K562 (cell line): ENCODE results near the gene MLST8. TPM values are rescaled to one million over a fixed set of nuclear protein-coding genes. Genes with fewer than 3 reads are reported as not detected.

ENCODE experiments used
- E2F3 ChIP-seq: fragments of 250-450 bp; sonication (Bioruptor Pico); IDR thresholded peaks from 2 replicates; pipeline ENCODE4 v1.4.0; 2020; ENCODE audit warnings: mild to moderate bottlenecking
- EGR1 ChIP-seq: fragments of 450-650 bp; conservative IDR thresholded peaks from 2 replicates; pipeline ENCODE4 v1.6.1; 2017; ENCODE audit warnings: mild to moderate bottlenecking
- GABPA ChIP-seq: fragments of 200-800 bp; sonication (Bioruptor generic); conservative IDR thresholded peaks from 2 replicates; pipeline ENCODE4 v1.6.1; 2016; ENCODE audit warnings: low read depth, missing genetic modification characterization, missing compliant biosample characterization
- HMGXB4 ChIP-seq: sonication (generic); formaldehyde crosslinking; IDR thresholded peaks from 2 replicates; pipeline ENCODE4 v1.8.1; 2023; ENCODE audit warnings: mild to moderate bottlenecking, missing genetic modification reagents
- ID3 ChIP-seq, 2 experiments: fragments of 250-450 bp in 1 of 2; fragments of 450-650 bp in 1 of 2; sonication (Bioruptor Pico) in 1 of 2; IDR thresholded peaks; 2 replicates each; pipeline versions ENCODE4 v1.6.1 to v1.8.0; 2016 to 2021; ENCODE audit warnings: mild to moderate bottlenecking in 2 of 2, moderate library complexity in 2 of 2, missing compliant biosample characterization in 1 of 2, missing genetic modification characterization in 1 of 2
- ILK ChIP-seq: fragments of 450-650 bp; IDR thresholded peaks from 2 replicates; pipeline ENCODE4 v1.6.1; 2016; ENCODE audit warnings: missing genetic modification characterization, low read depth, mild to moderate bottlenecking, missing compliant biosample characterization, moderate library complexity, borderline replicate concordance
- NEUROD1 ChIP-seq: fragments of 150-350 bp; IDR thresholded peaks from 2 replicates; pipeline ENCODE4 v1.6.1; 2014; ENCODE audit warnings: borderline replicate concordance, low read length, low read depth; ENCODE audit not compliant: partially characterized antibody
- RBM25 ChIP-seq: fragments of 200-400 bp; formaldehyde crosslinking; IDR thresholded peaks from 2 replicates; pipeline ENCODE4 v1.6.1; 2018; ENCODE audit warnings: low read length, low read depth, moderate library complexity; ENCODE audit not compliant: severe bottlenecking
- SRF ChIP-seq, 2 experiments: fragments of 250-450, 450-650 bp in 1 of 2; sonication (Bioruptor Pico) in 1 of 2; sonication (generic) in 1 of 2; formaldehyde crosslinking; IDR thresholded peaks; 2 replicates each; pipeline versions ENCODE4 v1.5.0 to v1.5.1; 2020 to 2022; ENCODE audit warnings: mild to moderate bottlenecking in 1 of 2, missing genetic modification reagents in 1 of 2
- ZC3H4 ChIP-seq: sonication (generic); formaldehyde crosslinking; IDR thresholded peaks from 2 replicates; pipeline ENCODE4 v1.9.0; 2021; ENCODE audit warnings: missing genetic modification reagents, borderline replicate concordance
- ZNF175 ChIP-seq: fragments of 200-800 bp; sonication (Bioruptor generic); IDR thresholded peaks from 2 replicates; pipeline ENCODE4 v1.6.1; 2016; ENCODE audit warnings: low read depth, mild to moderate bottlenecking, missing genetic modification characterization, missing compliant biosample characterization
- ZNF197 ChIP-seq: fragments of 200-800 bp; sonication (Bioruptor generic); IDR thresholded peaks from 2 replicates; pipeline ENCODE4 v1.6.1; 2016; ENCODE audit warnings: low read depth, missing genetic modification characterization, missing compliant biosample characterization
- ZNF584 ChIP-seq: fragments of 200-800 bp; sonication (Bioruptor generic); IDR thresholded peaks from 2 replicates; pipeline ENCODE4 v1.6.1; 2016; ENCODE audit warnings: low read depth, mild to moderate bottlenecking, missing genetic modification characterization, missing compliant biosample characterization
- ZNF639 ChIP-seq, 2 experiments: fragments of 200-800 bp in 1 of 2; sonication (Bioruptor generic) in 1 of 2; sonication (generic) in 1 of 2; formaldehyde crosslinking in 1 of 2; IDR thresholded peaks in 1 of 2; conservative IDR thresholded peaks in 1 of 2; 2 replicates each; pipeline versions ENCODE4 v1.5.0 to v1.6.1; 2016 to 2020; ENCODE audit warnings: missing compliant biosample characterization in 1 of 2, missing genetic modification characterization in 1 of 2, missing genetic modification reagents in 1 of 2
- ZNF644 ChIP-seq: fragments of 200-800 bp; sonication (Bioruptor generic); IDR thresholded peaks from 2 replicates; pipeline ENCODE4 v1.6.1; 2016; ENCODE audit warnings: low read depth, missing genetic modification characterization, missing compliant biosample characterization
- polyA plus RNA-seq, 8 experiments: library from polyadenylated mRNA; depleted of rRNA in 4 of 8; stranded (reverse) in 5 of 8; unstranded in 3 of 8; fragments of >200 nt; fragmentation: Nextera tagmentation in 2 of 8; fragmentation: Illumina TruSeq in 1 of 8; extraction: Ambion mirVana in 2 of 8; extraction: Trizol in 1 of 8; gene quantifications; 2 replicates each; pipeline versions ENCODE4 v1.2.1 to v1.2.3, GENCODE V29; 2011 to 2014; ENCODE audit warnings: inconsistent platforms in 1 of 8, missing spikeins in 1 of 8
- total RNA-seq, 7 experiments: library from RNA; depleted of rRNA in 6 of 7; stranded (reverse); fragments of >200 nt in 6 of 7; fragmentation: Illumina TruSeq in 2 of 7; extraction: Trizol in 2 of 7; gene quantifications; 2 replicates each; pipeline versions ENCODE4 v1.2.1 to v1.2.3, GENCODE V29; 2011 to 2021; ENCODE audit warnings: low replicate concordance in 1 of 7
- TF ChIP-seq, protein P1 (sequence below): fragments of 200-800 bp; sonication (Bioruptor generic); IDR thresholded peaks from 2 replicates; pipeline ENCODE4 v1.6.1; 2017; ENCODE audit warnings: missing genetic modification characterization, missing compliant biosample characterization
- TF ChIP-seq, protein P2 (sequence below): fragments of 450-650 bp; conservative IDR thresholded peaks from 2 replicates; pipeline ENCODE4 v1.6.1; 2016; ENCODE audit warnings: missing genetic modification characterization, low read depth, mild to moderate bottlenecking, control low read depth, missing compliant biosample characterization

The MLST8 gene
- total and polyA plus RNA-seq, 9 of the 15 experiments (the other 6 are each of a cell fraction or from before 2014, with no cell fraction given), result 1.5 to 116 (median 43.3) TPM

- no peak for TF ChIP-seq ID3 (CRISPR knock-in tag; IDR thresholded peaks at IDR 0.05)
- TF ChIP-seq ID3 (tag; IDR thresholded peaks at IDR 0.05), result no peak
- no peak for TF ChIP-seq ZC3H4 (CRISPR knock-in tag)
- 0 out of 2 replicates have a peak, but pooled peaks have one; percentile 92 for TF ChIP-seq E2F3 (CRISPR knock-in tag)
- TF ChIP-seq ZNF639 (CRISPR knock-in tag; conservative IDR thresholded peaks at IDR 0.05 in 1 of 2, IDR thresholded peaks at IDR 0.05 in 1 of 2), result peak in 1 of 2 experiments; percentile 99; a peak in 2 of 4 replicates
- TF ChIP-seq, protein P1, sequence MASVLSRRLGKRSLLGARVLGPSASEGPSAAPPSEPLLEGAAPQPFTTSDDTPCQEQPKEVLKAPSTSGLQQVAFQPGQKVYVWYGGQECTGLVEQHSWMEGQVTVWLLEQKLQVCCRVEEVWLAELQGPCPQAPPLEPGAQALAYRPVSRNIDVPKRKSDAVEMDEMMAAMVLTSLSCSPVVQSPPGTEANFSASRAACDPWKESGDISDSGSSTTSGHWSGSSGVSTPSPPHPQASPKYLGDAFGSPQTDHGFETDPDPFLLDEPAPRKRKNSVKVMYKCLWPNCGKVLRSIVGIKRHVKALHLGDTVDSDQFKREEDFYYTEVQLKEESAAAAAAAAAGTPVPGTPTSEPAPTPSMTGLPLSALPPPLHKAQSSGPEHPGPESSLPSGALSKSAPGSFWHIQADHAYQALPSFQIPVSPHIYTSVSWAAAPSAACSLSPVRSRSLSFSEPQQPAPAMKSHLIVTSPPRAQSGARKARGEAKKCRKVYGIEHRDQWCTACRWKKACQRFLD, result 0 out of 2 replicates have a peak, but pooled peaks have one; percentile 100
- 0 out of 2 replicates have a peak, but pooled peaks have one; percentile 97 for TF ChIP-seq ZNF197
- TF ChIP-seq ZNF584 (CRISPR knock-in tag), result peak; percentile 98; the same call in 1 of the 2 replicates
- no peak for TF ChIP-seq HMGXB4 (CRISPR knock-in tag)
- TF ChIP-seq, protein P2, sequence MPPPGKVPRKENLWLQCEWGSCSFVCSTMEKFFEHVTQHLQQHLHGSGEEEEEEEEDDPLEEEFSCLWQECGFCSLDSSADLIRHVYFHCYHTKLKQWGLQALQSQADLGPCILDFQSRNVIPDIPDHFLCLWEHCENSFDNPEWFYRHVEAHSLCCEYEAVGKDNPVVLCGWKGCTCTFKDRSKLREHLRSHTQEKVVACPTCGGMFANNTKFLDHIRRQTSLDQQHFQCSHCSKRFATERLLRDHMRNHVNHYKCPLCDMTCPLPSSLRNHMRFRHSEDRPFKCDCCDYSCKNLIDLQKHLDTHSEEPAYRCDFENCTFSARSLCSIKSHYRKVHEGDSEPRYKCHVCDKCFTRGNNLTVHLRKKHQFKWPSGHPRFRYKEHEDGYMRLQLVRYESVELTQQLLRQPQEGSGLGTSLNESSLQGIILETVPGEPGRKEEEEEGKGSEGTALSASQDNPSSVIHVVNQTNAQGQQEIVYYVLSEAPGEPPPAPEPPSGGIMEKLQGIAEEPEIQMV (tag), result peak; percentile 61; the same call in 1 of the 2 replicates
- no peak for TF ChIP-seq ILK (tag)
- peak; percentile 99 for TF ChIP-seq ZNF644 (tag)
- TF ChIP-seq GABPA, result peak; percentile 77
- TF ChIP-seq SRF (CRISPR knock-in tag; IDR thresholded peaks at IDR 0.05), result 0 out of 4 replicates have a peak, but pooled peaks of 1 of the 2 experiments have one; percentile 56
- peak; percentile 100 for TF ChIP-seq NEUROD1
- TF ChIP-seq ZNF175 (CRISPR knock-in tag), result peak; percentile 99
- TF ChIP-seq EGR1, result peak; percentile 93; the same call in 1 of the 2 replicates
- peak; percentile 100 for TF ChIP-seq RBM25
These were observed 9.4 kb downstream of the MLST8 start, which contains the start of gene PGP (continued) for GRCh38 chr16:2214719-2214968.
